ENCODE results near the gene PPWD1.
A peak's percentile ranks its signal among the peaks of the same experiment; 100 is the strongest.
"Not testable (repeated sequence)": the region's sequence is repeated elsewhere in the genome, so short reads cannot be mapped to it uniquely, and the experiment has no call there.

Gene PPWD1

DNA sequence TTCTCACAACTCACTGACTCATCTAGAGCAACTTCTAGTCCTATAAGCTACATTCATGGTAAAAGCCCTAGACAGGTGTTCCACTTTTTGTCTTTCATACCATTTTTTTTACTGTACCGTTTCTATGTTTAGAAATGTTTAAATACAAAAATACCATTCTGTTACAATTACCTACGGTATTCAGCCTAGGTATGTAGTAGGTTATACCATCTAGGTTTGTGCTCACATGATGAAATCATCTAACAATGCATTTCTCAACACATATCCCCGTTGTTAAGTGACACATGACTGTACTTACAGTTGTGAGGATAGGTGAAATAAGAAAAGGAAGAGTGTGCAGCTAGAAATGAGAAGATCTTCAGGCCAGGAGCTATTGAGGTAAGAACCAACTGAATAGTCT lies 6.4 kb upstream of the PPWD1 start:
- Histone ChIP-seq H3K36me3 (ENCODE audit: control insufficient read depth, insufficient read depth, low read length) (peaks cover 63% of the 10 kb centered on the region), H3K9me3 (ENCODE audit: control insufficient read depth, insufficient read depth, low read length) (no peaks in the 10 kb centered on the region), H3K27ac (ENCODE audit: low read depth, low read length) (no peak overlapping the region), H3K4me1 (ENCODE audit: control insufficient read depth, insufficient read depth, low read length) (no peaks in the 10 kb centered on the region), H3K4me3 (ENCODE audit: low read depth, low read length) (no peak overlapping the region), H3K27me3 (ENCODE audit: control insufficient read depth, insufficient read depth, low read length) (no peaks in the 10 kb centered on the region), H3K9ac (ENCODE audit: low read depth, low read length) (no peak overlapping the region)

DNA sequence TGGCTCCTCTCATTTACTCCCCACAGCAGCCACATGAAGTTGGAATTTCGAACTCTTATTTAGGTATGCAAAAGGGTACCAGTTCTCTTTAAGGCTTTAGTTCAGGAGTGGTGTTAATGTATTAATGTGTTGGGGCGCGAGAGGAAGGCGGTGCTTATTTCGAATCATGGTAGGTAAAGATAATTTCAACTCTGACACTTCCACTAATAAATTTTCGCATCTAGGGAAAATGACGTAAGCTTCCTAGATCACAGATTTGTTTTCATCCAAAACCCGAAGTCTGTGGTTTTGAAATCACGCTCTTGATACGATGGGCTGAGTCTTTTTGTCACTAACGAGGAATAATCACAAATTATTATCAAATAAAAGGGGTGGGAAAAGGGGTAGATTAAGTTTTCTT lies 681 bp downstream of the PPWD1 start:
- no peaks in the 10 kb centered on the region for H3K27me3 ChIP-seq (ENCODE audit: control insufficient read depth, insufficient read depth, low read length)
- peak overlapping the region; percentile 99 for H3K27ac ChIP-seq (ENCODE audit: low read depth, low read length)
- H3K4me1 ChIP-seq (ENCODE audit: control insufficient read depth, insufficient read depth, low read length): no peaks in the 10 kb centered on the region; the same call in 1 of the 2 replicates
- H3K36me3 ChIP-seq (ENCODE audit: control insufficient read depth, insufficient read depth, low read length): peaks cover 26% of the 10 kb centered on the region
- peak overlapping the region; percentile 97 for H3K9ac ChIP-seq (ENCODE audit: low read depth, low read length)
- no peaks in the 10 kb centered on the region for H3K9me3 ChIP-seq (ENCODE audit: control insufficient read depth, insufficient read depth, low read length)
- peak overlapping the region; percentile 96 for H3K4me3 ChIP-seq (ENCODE audit: low read depth, low read length)

DNA sequence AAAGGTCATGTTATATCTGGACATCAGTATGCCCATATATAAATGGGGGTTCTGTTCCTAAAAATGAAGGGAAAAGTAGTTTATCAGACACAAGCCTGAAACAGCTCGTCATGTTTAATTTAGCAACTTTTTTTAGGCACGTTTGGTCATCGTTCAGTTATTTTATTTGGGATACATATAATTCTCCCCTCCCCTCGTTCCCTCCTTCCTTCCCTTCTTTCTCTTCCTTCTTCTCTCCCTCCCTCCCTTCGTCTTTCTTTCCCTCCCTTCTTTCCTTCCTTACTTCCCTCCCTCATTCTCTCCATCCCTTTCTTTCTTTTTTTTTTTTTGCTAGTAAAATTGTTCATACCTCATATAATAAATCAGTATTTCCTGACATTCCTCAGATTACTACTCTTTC lies 3.4 kb downstream of the PPWD1 start:
- no peaks in the 10 kb centered on the region; the same call in 1 of the 2 replicates for H3K4me1 ChIP-seq (ENCODE audit: control insufficient read depth, insufficient read depth, low read length)

DNA sequence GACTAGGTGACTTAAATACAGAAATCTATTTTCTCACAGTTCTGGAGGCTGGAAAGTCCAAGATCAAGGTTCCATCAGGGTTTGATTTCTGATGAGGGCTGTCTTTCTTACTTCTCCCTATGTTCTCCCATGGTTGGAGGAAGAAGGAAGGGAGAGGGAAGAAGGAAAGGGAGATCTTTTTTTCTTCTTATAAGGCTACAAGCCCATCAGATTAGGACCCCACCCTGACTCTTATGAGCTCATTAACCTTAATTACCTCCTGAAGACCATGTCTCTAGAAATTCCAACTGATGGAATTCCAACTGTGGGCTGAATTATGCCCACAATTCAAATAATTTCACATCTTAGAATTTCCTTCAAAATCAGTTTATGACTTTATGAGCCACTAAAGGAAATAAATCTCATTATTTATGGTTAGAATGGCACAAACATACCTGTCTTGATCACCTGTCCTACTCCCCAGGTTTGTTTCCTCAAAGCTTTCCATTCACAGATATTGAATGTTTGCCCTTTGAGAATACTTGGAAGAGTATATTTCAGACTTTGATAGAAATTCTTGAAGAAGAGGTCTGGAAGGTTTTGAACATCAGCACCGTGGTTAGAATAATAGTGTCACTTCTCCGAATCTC lies 7.6 kb downstream of the PPWD1 start:
- H3K9ac ChIP-seq (ENCODE audit: low read depth, low read length): no peak overlapping the region
- H3K27me3 ChIP-seq (ENCODE audit: control insufficient read depth, insufficient read depth, low read length): no peaks in the 10 kb centered on the region
- no peak overlapping the region for H3K4me3 ChIP-seq (ENCODE audit: low read depth, low read length)
- H3K9me3 ChIP-seq (ENCODE audit: control insufficient read depth, insufficient read depth, low read length): no peaks in the 10 kb centered on the region
- no peak overlapping the region for H3K27ac ChIP-seq (ENCODE audit: low read depth, low read length)
- H3K36me3 ChIP-seq (ENCODE audit: control insufficient read depth, insufficient read depth, low read length): peaks cover 58% of the 10 kb centered on the region
- no peaks in the 10 kb centered on the region for H3K4me1 ChIP-seq (ENCODE audit: control insufficient read depth, insufficient read depth, low read length)

More for the DNA sequence above, 3.4 kb downstream of the PPWD1 start:
- H3K27me3 ChIP-seq (ENCODE audit: control insufficient read depth, insufficient read depth, low read length): no peaks in the 10 kb centered on the region
- H3K9me3 ChIP-seq (ENCODE audit: control insufficient read depth, insufficient read depth, low read length): no peaks in the 10 kb centered on the region
- no peak overlapping the region for H3K9ac ChIP-seq (ENCODE audit: low read depth, low read length)
- H3K4me3 ChIP-seq (ENCODE audit: low read depth, low read length): no peak overlapping the region
- H3K36me3 ChIP-seq (ENCODE audit: control insufficient read depth, insufficient read depth, low read length): peaks cover 31% of the 10 kb centered on the region
- no peak overlapping the region for H3K27ac ChIP-seq (ENCODE audit: low read depth, low read length)

DNA sequence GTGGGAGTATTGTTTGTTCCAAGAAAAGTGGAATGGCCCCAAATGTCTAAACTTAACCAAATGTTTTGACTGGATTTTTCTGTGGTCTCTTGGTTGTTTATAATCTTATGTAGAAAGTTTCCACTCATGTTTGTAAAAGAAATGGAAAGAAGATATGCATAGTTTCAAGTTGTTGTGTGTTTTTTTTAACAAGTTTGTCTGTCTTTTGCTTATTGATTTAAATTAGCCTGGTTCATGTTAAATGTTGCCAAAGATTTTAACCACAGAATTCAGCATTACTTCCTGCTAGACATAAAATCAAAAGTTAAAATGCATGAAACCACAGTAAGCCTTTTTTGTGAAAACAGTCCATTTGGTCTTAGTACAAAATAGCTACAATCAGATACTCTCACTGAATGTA lies 14.0 kb downstream of the PPWD1 start:
- no peaks in the 10 kb centered on the region for H3K9me3 ChIP-seq (ENCODE audit: control insufficient read depth, insufficient read depth, low read length)
- H3K4me3 ChIP-seq (ENCODE audit: low read depth, low read length): no peak overlapping the region
- H3K9ac ChIP-seq (ENCODE audit: low read depth, low read length): no peak overlapping the region
- no peaks in the 10 kb centered on the region for H3K4me1 ChIP-seq (ENCODE audit: control insufficient read depth, insufficient read depth, low read length)
- H3K27ac ChIP-seq (ENCODE audit: low read depth, low read length): no peak overlapping the region
- peaks cover 70% of the 10 kb centered on the region for H3K36me3 ChIP-seq (ENCODE audit: control insufficient read depth, insufficient read depth, low read length)
- H3K27me3 ChIP-seq (ENCODE audit: control insufficient read depth, insufficient read depth, low read length): no peaks in the 10 kb centered on the region

DNA sequence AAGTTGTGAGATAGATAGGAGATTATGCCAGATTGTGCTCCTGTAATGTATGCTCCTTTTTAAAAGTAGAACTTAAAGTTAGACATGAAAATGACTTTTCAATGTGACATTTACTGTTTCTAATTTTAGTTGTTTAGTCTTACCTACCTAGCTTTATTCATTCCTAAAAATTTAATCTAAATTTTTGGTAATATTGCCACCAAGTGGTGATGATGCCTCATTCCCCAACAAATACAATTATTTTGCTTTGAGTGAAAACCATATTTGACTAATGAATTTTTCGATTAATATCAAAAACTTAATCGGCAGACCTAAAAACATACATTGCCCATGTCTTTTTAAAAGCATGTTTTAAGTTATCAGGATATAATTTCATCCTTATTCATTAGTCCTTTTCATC lies 25.6 kb downstream of the PPWD1 start:
- H3K36me3 ChIP-seq (ENCODE audit: control insufficient read depth, insufficient read depth, low read length): peaks cover 77% of the 10 kb centered on the region
- H3K4me3 ChIP-seq (ENCODE audit: low read depth, low read length): no peak overlapping the region

DNA sequence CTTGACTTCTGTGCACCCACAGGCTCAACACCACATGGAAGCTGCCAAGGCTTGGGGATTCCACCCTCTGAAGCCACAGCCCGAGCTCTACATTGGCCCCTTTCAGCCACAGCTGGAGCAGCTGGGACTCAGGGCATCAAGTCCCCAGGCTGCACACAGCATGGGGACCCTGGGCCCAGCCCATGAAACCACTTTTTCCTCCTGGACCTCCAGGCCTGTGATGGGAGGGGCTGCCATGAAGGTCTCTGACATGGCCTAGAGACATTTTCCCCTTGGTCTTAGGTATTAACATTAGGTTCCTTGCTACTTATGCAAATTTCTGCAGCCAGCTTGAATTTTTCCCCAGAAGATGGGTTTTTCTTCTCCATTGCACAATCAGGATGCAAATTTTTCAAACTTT lies 38.7 kb downstream of the PPWD1 start:
- not testable (repeated sequence) for H3K27ac ChIP-seq (ENCODE audit: low read depth, low read length); H3K27me3 ChIP-seq (ENCODE audit: control insufficient read depth, insufficient read depth, low read length); H3K4me1 ChIP-seq (ENCODE audit: control insufficient read depth, insufficient read depth, low read length); H3K9ac ChIP-seq (ENCODE audit: low read depth, low read length); H3K9me3 ChIP-seq (ENCODE audit: control insufficient read depth, insufficient read depth, low read length); H3K4me3 ChIP-seq (ENCODE audit: low read depth, low read length)
- peaks cover 51% of the 10 kb centered on the region for H3K36me3 ChIP-seq (ENCODE audit: control insufficient read depth, insufficient read depth, low read length)

More for the DNA sequence above, 25.6 kb downstream of the PPWD1 start:
- H3K4me1 ChIP-seq (ENCODE audit: control insufficient read depth, insufficient read depth, low read length): no peaks in the 10 kb centered on the region
- H3K9ac ChIP-seq (ENCODE audit: low read depth, low read length): no peak overlapping the region
- no peak overlapping the region for H3K27ac ChIP-seq (ENCODE audit: low read depth, low read length)
- H3K27me3 ChIP-seq (ENCODE audit: control insufficient read depth, insufficient read depth, low read length): no peaks in the 10 kb centered on the region
- H3K9me3 ChIP-seq (ENCODE audit: control insufficient read depth, insufficient read depth, low read length): no peaks in the 10 kb centered on the region

DNA sequence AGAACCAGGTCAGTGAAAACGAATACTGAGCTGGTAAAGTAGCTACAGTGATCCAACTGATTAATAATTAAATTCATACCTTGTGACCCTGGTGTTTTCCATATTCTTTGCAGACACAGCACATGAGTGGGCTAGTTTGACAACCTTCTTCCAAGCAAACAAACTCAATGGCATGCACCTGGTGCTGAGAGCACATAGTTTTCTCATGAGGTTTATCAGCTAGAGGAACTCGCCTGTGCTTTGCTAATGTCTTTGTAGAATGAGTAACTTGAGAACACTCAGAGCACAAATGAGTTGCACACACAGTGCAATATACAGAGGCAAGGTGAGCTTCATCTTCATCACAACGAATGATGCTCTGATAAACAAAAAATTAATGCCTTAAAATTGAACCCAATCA lies 48.4 kb downstream of the PPWD1 start:
- Histone ChIP-seq H3K27me3 (ENCODE audit: control insufficient read depth, insufficient read depth, low read length) (no peaks in the 10 kb centered on the region), H3K4me1 (ENCODE audit: control insufficient read depth, insufficient read depth, low read length) (no peaks in the 10 kb centered on the region), H3K4me3 (ENCODE audit: low read depth, low read length) (no peak overlapping the region), H3K9ac (ENCODE audit: low read depth, low read length) (no peak overlapping the region), H3K9me3 (ENCODE audit: control insufficient read depth, insufficient read depth, low read length) (no peaks in the 10 kb centered on the region), H3K27ac (ENCODE audit: low read depth, low read length) (peak overlapping the region; percentile 30), H3K36me3 (ENCODE audit: control insufficient read depth, insufficient read depth, low read length) (peaks cover 77% of the 10 kb centered on the region)

DNA sequence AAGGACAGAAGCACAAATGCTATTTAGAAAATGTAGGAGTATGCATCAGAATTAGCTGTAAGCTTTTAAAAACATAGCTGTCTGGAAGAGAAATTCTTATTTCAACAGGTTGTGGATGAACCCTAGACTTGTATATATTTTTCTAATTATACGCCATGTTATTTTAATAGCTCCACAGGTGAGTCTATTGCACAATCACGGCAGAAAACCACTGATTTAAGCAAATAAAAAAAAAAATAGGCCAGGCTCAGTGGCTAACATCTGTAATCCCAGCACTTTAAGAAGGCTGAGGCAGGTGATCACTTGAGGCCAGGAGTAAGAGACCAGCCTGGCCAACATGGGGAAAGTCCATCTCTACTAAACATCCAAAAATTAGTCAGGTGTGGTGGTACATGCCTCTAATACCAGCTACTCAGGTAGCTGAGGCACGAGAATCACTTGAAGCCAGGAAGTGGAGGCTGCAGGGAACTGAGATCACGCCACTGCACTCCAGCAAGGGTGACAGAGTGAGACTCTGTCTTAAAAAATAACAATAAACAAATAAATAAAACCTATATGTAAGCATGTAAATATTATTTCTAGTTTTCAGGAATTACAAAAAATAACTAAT lies 49.3 kb downstream of the PPWD1 start:
- Histone ChIP-seq H3K27me3 (ENCODE audit: control insufficient read depth, insufficient read depth, low read length) (no peaks in the 10 kb centered on the region), H3K9ac (ENCODE audit: low read depth, low read length) (no peak overlapping the region), H3K4me3 (ENCODE audit: low read depth, low read length) (no peak overlapping the region), H3K36me3 (ENCODE audit: control insufficient read depth, insufficient read depth, low read length) (peaks cover 68% of the 10 kb centered on the region), H3K4me1 (ENCODE audit: control insufficient read depth, insufficient read depth, low read length) (no peaks in the 10 kb centered on the region), H3K27ac (ENCODE audit: low read depth, low read length) (peak overlapping the region; percentile 17), H3K9me3 (ENCODE audit: control insufficient read depth, insufficient read depth, low read length) (no peaks in the 10 kb centered on the region)

DNA sequence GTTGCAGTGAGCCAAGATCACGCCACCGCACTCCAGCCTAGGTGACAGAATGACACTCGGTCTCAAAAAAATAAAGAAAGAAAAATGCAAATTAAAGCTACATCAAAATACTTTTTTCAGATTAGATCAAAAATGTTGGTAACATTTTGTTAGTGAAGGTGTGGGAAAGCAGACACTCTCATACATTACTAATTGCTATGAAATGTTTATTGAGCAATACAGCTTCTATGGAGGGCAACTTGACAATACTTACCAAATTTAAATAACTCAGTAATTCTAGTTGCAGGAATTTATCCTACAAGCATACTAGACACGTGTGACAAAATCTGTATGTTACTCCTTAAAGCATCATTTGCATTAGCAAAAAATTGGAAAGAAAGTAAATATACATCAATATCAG lies 56.9 kb downstream of the PPWD1 start:
- Histone ChIP-seq H3K9ac (ENCODE audit: low read depth, low read length) (no peak overlapping the region), H3K9me3 (ENCODE audit: control insufficient read depth, insufficient read depth, low read length) (no peaks in the 10 kb centered on the region), H3K27ac (ENCODE audit: low read depth, low read length) (no peak overlapping the region), H3K36me3 (ENCODE audit: control insufficient read depth, insufficient read depth, low read length) (peaks cover 8% of the 10 kb centered on the region; the same call in 1 of the 2 replicates), H3K27me3 (ENCODE audit: control insufficient read depth, insufficient read depth, low read length) (no peaks in the 10 kb centered on the region), H3K4me3 (ENCODE audit: low read depth, low read length) (no peak overlapping the region), H3K4me1 (ENCODE audit: control insufficient read depth, insufficient read depth, low read length) (peaks cover 5% of the 10 kb centered on the region; the same call in 1 of the 2 replicates)

DNA sequence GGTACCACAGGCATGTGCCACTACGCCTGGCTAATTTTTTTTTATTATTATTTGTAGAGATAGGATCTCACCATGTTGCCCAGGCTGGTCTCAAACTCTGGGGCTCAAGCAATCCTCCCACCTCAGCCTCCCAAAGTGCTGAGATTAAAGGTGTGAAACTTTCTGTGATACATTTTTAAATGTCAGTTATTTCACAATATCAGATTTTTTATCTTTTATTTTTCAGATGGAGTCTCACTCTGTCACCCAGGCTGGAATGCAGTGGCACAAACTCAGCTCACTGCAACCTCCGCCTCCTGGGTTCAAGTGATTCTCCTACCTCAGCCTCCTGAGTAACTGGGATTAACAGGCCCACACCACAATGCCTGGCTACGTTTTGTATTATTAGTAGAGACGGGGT lies 58.9 kb downstream of the PPWD1 start:
- H3K9ac ChIP-seq (ENCODE audit: low read depth, low read length); H3K4me1 ChIP-seq (ENCODE audit: control insufficient read depth, insufficient read depth, low read length); H3K4me3 ChIP-seq (ENCODE audit: low read depth, low read length); H3K9me3 ChIP-seq (ENCODE audit: control insufficient read depth, insufficient read depth, low read length); H3K27ac ChIP-seq (ENCODE audit: low read depth, low read length); H3K27me3 ChIP-seq (ENCODE audit: control insufficient read depth, insufficient read depth, low read length); H3K36me3 ChIP-seq (ENCODE audit: control insufficient read depth, insufficient read depth, low read length): not testable (repeated sequence)

All from HUES48 (cell line).